ENCODE results near the gene MYL7. TPM values are rescaled to one million over a fixed set of nuclear protein-coding genes. Genes with fewer than 3 reads are reported as not detected.

MYL7 gene
- total RNA-seq, 1 donor from 2014 or later = 1.6 TPM

GRCh38 chr7:44093102-44093641, 48.0 kb downstream of the MYL7 start:
- TF ChIP-seq CTCF (conservative IDR thresholded peaks at IDR 0.05) = no peak
- Mint-ChIP-seq H3K4me1 (ENCODE audit: unreplicated experiment) (no peaks in the 10 kb centered on the region), H3K4me3 (no peak overlapping the region), H3K9me3 (no peaks in the 10 kb centered on the region), H3K27ac (no peak overlapping the region), H3K27me3 (no peaks in the 10 kb centered on the region), H3K36me3 (no peaks in the 10 kb centered on the region)
- no peak for DNase-seq (ENCODE audit: extremely low spot score, unreplicated experiment)

Other genes starting within 250 kb of the MYL7 start
- gene URGCP, start 234.7 kb downstream of the MYL7 start, total RNA-seq (ENCODE audit: low replicate concordance) = 28.2 and 35.0 TPM in 2 replicates
- gene UBE2D4, start 214.9 kb downstream of the MYL7 start, total RNA-seq (ENCODE audit: low replicate concordance) = 11.4 and 16.7 TPM in 2 replicates
- not detected in 2 replicates for gene SPDYE1, start 143.4 kb downstream of the MYL7 start, total RNA-seq (ENCODE audit: low replicate concordance)
- 62.8 and 71.7 TPM in 2 replicates for gene DBNL, start 96.6 kb downstream of the MYL7 start, total RNA-seq (ENCODE audit: low replicate concordance)
- 0.57 and 0.72 TPM in 2 replicates for gene PGAM2, start 75.8 kb downstream of the MYL7 start, total RNA-seq (ENCODE audit: low replicate concordance)
- 25.2 and 27.2 TPM in 2 replicates for gene POLM, start 58.8 kb downstream of the MYL7 start, total RNA-seq (ENCODE audit: low replicate concordance)
- gene AEBP1, start 37.0 kb downstream of the MYL7 start, total RNA-seq (ENCODE audit: low replicate concordance) = 5.0 and 64.1 TPM in 2 replicates
- 122 and 142 TPM in 2 replicates for gene POLD2, start 17.8 kb downstream of the MYL7 start, total RNA-seq (ENCODE audit: low replicate concordance)
- gene GCK, start 48.1 kb upstream of the MYL7 start, total RNA-seq (ENCODE audit: low replicate concordance) = 5.6 and 6.7 TPM in 2 replicates
- gene YKT6, start 59.6 kb upstream of the MYL7 start, total RNA-seq (ENCODE audit: low replicate concordance) = 82.4 and 97.4 TPM in 2 replicates
- 7.6 and 8.4 TPM in 2 replicates for gene CAMK2B, start 184.3 kb upstream of the MYL7 start, total RNA-seq (ENCODE audit: low replicate concordance)

Data from type B pancreatic cell (in vitro differentiated cells).